Mesenchymal stem cell (in vitro differentiated cells and primary cell): ENCODE data around the gene ABCC1.
A peak's percentile ranks its signal among the peaks of the same experiment; 100 is the strongest.

Source experiments
- DNase-seq: peaks from one replicate; pipeline ENCODE4 v3.0.0-alpha.2; 2013
- H2AFZ ChIP-seq: one replicate; pipeline ENCODE4 v1.6.1; 2013; ENCODE audit warnings: low read depth, mild to moderate bottlenecking, control low read depth, inconsistent platforms, low read length, moderate library complexity
- H2AK5ac ChIP-seq: 2 replicates; pipeline ENCODE4 v1.6.1; 2013; ENCODE audit warnings: low read length, moderate library complexity, mild to moderate bottlenecking, inconsistent platforms; ENCODE audit not compliant: severe bottlenecking
- H2BK120ac ChIP-seq: one replicate; pipeline ENCODE4 v1.6.1; 2013; ENCODE audit warnings: low read depth, mild to moderate bottlenecking, inconsistent platforms, low read length, moderate library complexity
- H2BK12ac ChIP-seq, 2 experiments: one replicate each; pipeline ENCODE4 v1.6.1; 2013; ENCODE audit warnings: inconsistent platforms in 2 of 2, low read length in 2 of 2, mild to moderate bottlenecking in 2 of 2, moderate library complexity in 2 of 2, control low read depth in 1 of 2
- H2BK15ac ChIP-seq: one replicate; pipeline ENCODE4 v1.6.1; 2013; ENCODE audit warnings: mild to moderate bottlenecking, low read depth, inconsistent platforms; ENCODE audit not compliant: poor library complexity, severe bottlenecking
- H2BK5ac ChIP-seq: 2 replicates; pipeline ENCODE4 v1.6.1; 2013; ENCODE audit warnings: low read depth, mild to moderate bottlenecking, low read length, control low read depth, inconsistent platforms; ENCODE audit not compliant: poor library complexity, severe bottlenecking
- H3K14ac ChIP-seq, 2 experiments: one replicate each; pipeline ENCODE4 v1.6.1; 2013; ENCODE audit warnings: inconsistent platforms in 2 of 2, low read length in 2 of 2, control low read depth in 1 of 2, mild to moderate bottlenecking in 1 of 2, moderate library complexity in 1 of 2
- H3K18ac ChIP-seq, 2 experiments: one replicate each; pipeline ENCODE4 v1.6.1; 2013; ENCODE audit warnings: inconsistent platforms in 2 of 2, low read length in 2 of 2, control low read depth in 1 of 2, low read depth in 1 of 2, mild to moderate bottlenecking in 1 of 2
- H3K23ac ChIP-seq, 2 experiments: one replicate each; pipeline ENCODE4 v1.6.1; 2013; ENCODE audit warnings: inconsistent platforms in 2 of 2, low read length in 2 of 2, mild to moderate bottlenecking in 2 of 2, moderate library complexity in 2 of 2, control low read depth in 1 of 2
- H3K27ac ChIP-seq: 2 replicates; pipeline ENCODE4 v1.5.1; 2013; ENCODE audit warnings: mild to moderate bottlenecking, moderate library complexity, low read length, control low read depth, inconsistent platforms; ENCODE audit not compliant: poor library complexity, severe bottlenecking
- H3K27me3 ChIP-seq, 2 experiments: 2 replicates each; pipeline versions ENCODE4 v1.6.1 to v1.7.0; 2013; ENCODE audit warnings: low read length in 2 of 2, mild to moderate bottlenecking in 2 of 2, moderate library complexity in 2 of 2, control low read depth in 1 of 2, inconsistent platforms in 1 of 2; ENCODE audit not compliant: control insufficient read depth in 1 of 2, insufficient read depth in 1 of 2
- H3K36me3 ChIP-seq, 2 experiments: 2 replicates each; pipeline versions ENCODE4 v1.6.1 to v1.7.0; 2013; ENCODE audit warnings: low read length in 2 of 2, control low read depth in 1 of 2, inconsistent platforms in 1 of 2, low read depth in 1 of 2, mild to moderate bottlenecking in 1 of 2; ENCODE audit not compliant: insufficient read depth in 2 of 2, control insufficient read depth in 1 of 2
- H3K4ac ChIP-seq, 2 experiments: one replicate each; pipeline ENCODE4 v1.6.1; 2013; ENCODE audit warnings: inconsistent platforms in 2 of 2, low read length in 2 of 2, mild to moderate bottlenecking in 2 of 2, moderate library complexity in 2 of 2, control low read depth in 1 of 2, low read depth in 1 of 2
- H3K4me1 ChIP-seq: 2 replicates; pipeline ENCODE4 v1.6.1; 2013; ENCODE audit warnings: low read depth, low read length, control low read depth; ENCODE audit not compliant: control insufficient read depth, insufficient read depth
- H3K4me2 ChIP-seq: 2 replicates; pipeline ENCODE4 v1.6.1; 2013; ENCODE audit warnings: low read length, mild to moderate bottlenecking, inconsistent platforms; ENCODE audit not compliant: poor library complexity, severe bottlenecking
- H3K4me3 ChIP-seq, 2 experiments: 2 replicates each; pipeline versions ENCODE4 v1.5.1 to v1.7.0; 2013; ENCODE audit warnings: low read length in 2 of 2, mild to moderate bottlenecking in 2 of 2, control low read depth in 1 of 2, low read depth in 1 of 2; ENCODE audit not compliant: insufficient read depth in 1 of 2
- H3K79me1 ChIP-seq: replicated peaks from 2 replicates; pipeline ENCODE4 v1.6.1; 2013; ENCODE audit warnings: mild to moderate bottlenecking, control low read depth, low read length, inconsistent platforms; ENCODE audit not compliant: poor library complexity, severe bottlenecking
- H3K9ac ChIP-seq: 2 replicates; pipeline ENCODE4 v1.7.0; 2013; ENCODE audit warnings: mild to moderate bottlenecking, low read length, moderate library complexity
- H3K9me3 ChIP-seq: 2 replicates; pipeline ENCODE4 v1.7.0; 2013; ENCODE audit warnings: mild to moderate bottlenecking, low read length; ENCODE audit not compliant: control insufficient read depth
- H4K8ac ChIP-seq: one replicate; pipeline ENCODE4 v1.6.1; 2013; ENCODE audit warnings: inconsistent platforms, mild to moderate bottlenecking, low read length, moderate library complexity
- H4K91ac ChIP-seq: one replicate; pipeline ENCODE4 v1.6.1; 2013; ENCODE audit warnings: mild to moderate bottlenecking, low read length, inconsistent platforms
- WGBS: methylation state at CpG from one replicate; pipeline ENCODE4 v1.1.7; 2013; ENCODE audit warnings: mixed read lengths; 5-methylcytosine and 5-hydroxymethylcytosine counted together

Gene ABCC1

GRCh38 chr16:16001596-16002255 lies 52.3 kb downstream of the ABCC1 start:
- no peak overlapping the region for H3K4ac ChIP-seq
- peaks cover 9% of the 10 kb centered on the region for H3K79me1 ChIP-seq
- H3K27ac ChIP-seq = no peak overlapping the region
- H3K9me3 ChIP-seq = no peaks in the 10 kb centered on the region
- no peak overlapping the region for H4K91ac ChIP-seq
- no peak overlapping the region for H3K4me3 ChIP-seq
- no peak overlapping the region for H3K4me2 ChIP-seq
- no peak overlapping the region for H2BK5ac ChIP-seq
- no peak overlapping the region for H2BK120ac ChIP-seq
- H2AK5ac ChIP-seq = peak overlapping the region; percentile 59
- H3K23ac ChIP-seq = no peak overlapping the region
- no peaks in the 10 kb centered on the region for H3K27me3 ChIP-seq
- H2BK15ac ChIP-seq = no peak overlapping the region
- peaks cover 25% of the 10 kb centered on the region for H3K4me1 ChIP-seq
- no peak overlapping the region for H3K9ac ChIP-seq
- H3K14ac ChIP-seq = no peak overlapping the region
- no peak overlapping the region for H4K8ac ChIP-seq
- H3K18ac ChIP-seq = peak overlapping the region in 1 of 2 experiments; percentile 33
- no peak overlapping the region for H2BK12ac ChIP-seq
- no peaks in the 10 kb centered on the region for H3K36me3 ChIP-seq
- no peak overlapping the region for H2AFZ ChIP-seq
- no peak for DNase-seq
- WGBS = 100% methylated on average over 1 of the region's 6 CpGs

GRCh38 chr16:16003719-16004313 lies 54.4 kb downstream of the ABCC1 start:
- Histone ChIP-seq H3K27me3 (no peaks in the 10 kb centered on the region), H2AK5ac (peak overlapping the region; percentile 35), H3K4me1 (peaks cover 23% of the 10 kb centered on the region), H3K14ac (no peak overlapping the region), H3K79me1 (peaks cover 15% of the 10 kb centered on the region), H3K4me2 (peak overlapping the region; percentile 0), H3K27ac (peak overlapping the region; percentile 69), H3K18ac (peak overlapping the region; percentile 37 to 45), H2BK12ac (peak overlapping the region in 1 of 2 experiments; percentile 71), H3K4me3 (no peak overlapping the region), H2BK5ac (no peak overlapping the region), H4K91ac (no peak overlapping the region), H3K36me3 (peaks cover 0 to 5% of the 10 kb centered on the region in 2 experiments), H3K9ac (no peak overlapping the region), H2BK120ac (no peak overlapping the region), H3K23ac (no peak overlapping the region), H2BK15ac (no peak overlapping the region), H4K8ac (peak overlapping the region; percentile 81), H2AFZ (no peak overlapping the region), H3K4ac (peak overlapping the region; percentile 35 to 37), H3K9me3 (no peaks in the 10 kb centered on the region)
- 0% methylated on average over 1 of the region's 1 CpG for WGBS
- DNase-seq = no peak

- Histone ChIP-seq H3K4me1 (peaks cover 24% of the 10 kb centered on the region), H4K8ac (no peak overlapping the region), H3K9me3 (no peaks in the 10 kb centered on the region), H3K18ac (no peak overlapping the region), H3K4me2 (peak overlapping the region; percentile 0), H2BK12ac (no peak overlapping the region), H3K79me1 (peaks cover 15% of the 10 kb centered on the region), H3K23ac (no peak overlapping the region), H3K27me3 (no peaks in the 10 kb centered on the region), H2BK15ac (no peak overlapping the region), H3K4ac (no peak overlapping the region), H2AK5ac (no peak overlapping the region), H2AFZ (no peak overlapping the region), H2BK5ac (no peak overlapping the region), H3K9ac (no peak overlapping the region), H3K36me3 (peaks cover 1 to 10% of the 10 kb centered on the region in 2 experiments), H3K14ac (no peak overlapping the region), H3K27ac (peak overlapping the region; percentile 84), H2BK120ac (no peak overlapping the region), H3K4me3 (no peak overlapping the region), H4K91ac (no peak overlapping the region)
- DNase-seq = peak; percentile 88
- WGBS = 52% methylated on average over 4 of the region's 5 CpGs
Measured at GRCh38 chr16:16004314-16004749, 54.9 kb downstream of the ABCC1 start.

- WGBS = 47% methylated on average over 7 of the region's 8 CpGs
- Histone ChIP-seq H3K27me3 (no peaks in the 10 kb centered on the region), H4K8ac (peak overlapping the region; percentile 59)
Measured at GRCh38 chr16:16005721-16006120, 56.3 kb downstream of the ABCC1 start.

More at GRCh38 chr16:16005721-16006120, 56.3 kb downstream of the ABCC1 start:
- Histone ChIP-seq H2AFZ (no peak overlapping the region), H3K4me2 (no peak overlapping the region), H4K91ac (no peak overlapping the region), H2BK5ac (no peak overlapping the region), H2BK120ac (no peak overlapping the region), H3K9ac (peak overlapping the region; percentile 50), H3K4me3 (no peak overlapping the region), H3K23ac (no peak overlapping the region), H3K9me3 (no peaks in the 10 kb centered on the region), H3K18ac (peak overlapping the region in 1 of 2 experiments; percentile 22), H2AK5ac (peak overlapping the region; percentile 63), H2BK15ac (no peak overlapping the region), H3K79me1 (peaks cover 12% of the 10 kb centered on the region), H3K36me3 (peaks cover 5 to 24% of the 10 kb centered on the region in 2 experiments), H3K14ac (no peak overlapping the region), H2BK12ac (no peak overlapping the region), H3K27ac (no peak overlapping the region), H3K4ac (no peak overlapping the region), H3K4me1 (peaks cover 24% of the 10 kb centered on the region)
- no peak for DNase-seq
